ENCODE results near the gene CYLD. TPM values are rescaled to one million over a fixed set of nuclear protein-coding genes. Genes with fewer than 3 reads are reported as not detected.

The CYLD gene
- total RNA-seq, 2 experiments from 2014 or later: 360 to 373 TPM

DNA sequence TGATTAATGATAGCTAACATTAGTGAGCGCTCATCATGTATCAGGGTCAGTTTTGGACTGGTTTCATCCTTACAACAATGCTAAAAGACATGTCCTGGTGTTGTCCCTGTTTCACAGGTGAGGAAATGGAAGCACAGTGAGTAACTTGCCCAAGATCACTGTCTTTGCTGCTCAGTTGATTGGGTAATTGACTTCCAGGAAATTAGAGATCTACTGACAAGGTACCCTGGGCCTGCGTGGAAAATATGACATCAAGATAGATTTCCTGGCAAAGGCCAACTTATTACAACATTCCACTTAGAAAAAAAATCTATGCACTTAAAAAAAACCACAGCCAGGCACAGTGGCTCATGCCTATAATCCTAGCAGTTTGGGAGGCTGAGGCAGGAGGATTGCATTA, 96.3 kb downstream of the CYLD start:
- no peak overlapping the region for H3K27ac Mint-ChIP-seq

GRCh38 chr16:50838885-50839284, 97.0 kb downstream of the CYLD start:
- TF ChIP-seq, protein P1, sequence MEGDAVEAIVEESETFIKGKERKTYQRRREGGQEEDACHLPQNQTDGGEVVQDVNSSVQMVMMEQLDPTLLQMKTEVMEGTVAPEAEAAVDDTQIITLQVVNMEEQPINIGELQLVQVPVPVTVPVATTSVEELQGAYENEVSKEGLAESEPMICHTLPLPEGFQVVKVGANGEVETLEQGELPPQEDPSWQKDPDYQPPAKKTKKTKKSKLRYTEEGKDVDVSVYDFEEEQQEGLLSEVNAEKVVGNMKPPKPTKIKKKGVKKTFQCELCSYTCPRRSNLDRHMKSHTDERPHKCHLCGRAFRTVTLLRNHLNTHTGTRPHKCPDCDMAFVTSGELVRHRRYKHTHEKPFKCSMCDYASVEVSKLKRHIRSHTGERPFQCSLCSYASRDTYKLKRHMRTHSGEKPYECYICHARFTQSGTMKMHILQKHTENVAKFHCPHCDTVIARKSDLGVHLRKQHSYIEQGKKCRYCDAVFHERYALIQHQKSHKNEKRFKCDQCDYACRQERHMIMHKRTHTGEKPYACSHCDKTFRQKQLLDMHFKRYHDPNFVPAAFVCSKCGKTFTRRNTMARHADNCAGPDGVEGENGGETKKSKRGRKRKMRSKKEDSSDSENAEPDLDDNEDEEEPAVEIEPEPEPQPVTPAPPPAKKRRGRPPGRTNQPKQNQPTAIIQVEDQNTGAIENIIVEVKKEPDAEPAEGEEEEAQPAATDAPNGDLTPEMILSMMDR (IDR thresholded peaks at IDR 0.05): no peak
- Mint-ChIP-seq H3K4me1 (ENCODE audit: low read depth) (peaks cover 18% of the 10 kb centered on the region), H3K27me3 (peaks cover 12% of the 10 kb centered on the region), H3K9me3 (no peaks in the 10 kb centered on the region), H3K4me3 (no peak overlapping the region), H3K36me3 (ENCODE audit: low read depth) (no peaks in the 10 kb centered on the region), H3K27ac (no peak overlapping the region)
- ATAC-seq (ENCODE audit: poor library complexity): no peak
- Histone ChIP-seq H3K27ac (ENCODE audit: low read depth in 1 of 2, low read length in 2 of 2) (no peak overlapping the region), H3K27me3 (ENCODE audit: control insufficient read depth in 1 of 2, insufficient read depth in 2 of 2, low read length in 2 of 2) (no peaks in the 10 kb centered on the region), H3K9me3 (ENCODE audit: control insufficient read depth in 1 of 2, insufficient read depth in 1 of 2, low read length in 2 of 2) (peaks cover 0 to 7% of the 10 kb centered on the region in 2 experiments), H3K4me1 (ENCODE audit: insufficient read depth, low read length) (peaks cover 12% of the 10 kb centered on the region), H3K36me3 (ENCODE audit: insufficient read depth, low read length) (no peaks in the 10 kb centered on the region), H3K4me3 (ENCODE audit: low read length) (no peak overlapping the region)
- no peak for DNase-seq
- CTCF ChIA-PET: no interaction called here
- POLR2A ChIA-PET: no interaction called here
- intact Hi-C loops (cut with DNase I, micrococcal nuclease): no loop called here

More for the DNA sequence above, 96.3 kb downstream of the CYLD start:
- peaks cover 0 to 7% of the 10 kb centered on the region in 2 experiments for H3K9me3 ChIP-seq (ENCODE audit: control insufficient read depth in 1 of 2, insufficient read depth in 1 of 2, low read length in 2 of 2)
- TF ChIP-seq, protein P1 (IDR thresholded peaks at IDR 0.05): no peak
- POLR2A ChIA-PET: no interaction called here
- no peak overlapping the region for H3K4me3 Mint-ChIP-seq
- H3K4me1 Mint-ChIP-seq (ENCODE audit: low read depth): peaks cover 18% of the 10 kb centered on the region
- no peak for DNase-seq
- CTCF ChIA-PET: no interaction called here
- H3K27me3 Mint-ChIP-seq: peaks cover 14% of the 10 kb centered on the region
- no peaks in the 10 kb centered on the region for H3K36me3 ChIP-seq (ENCODE audit: insufficient read depth, low read length)
- H3K27me3 ChIP-seq (ENCODE audit: control insufficient read depth in 1 of 2, insufficient read depth in 2 of 2, low read length in 2 of 2): no peaks in the 10 kb centered on the region
- intact Hi-C loops (cut with DNase I, micrococcal nuclease): no loop called here
- H3K4me1 ChIP-seq (ENCODE audit: insufficient read depth, low read length): peaks cover 12% of the 10 kb centered on the region
- ATAC-seq (ENCODE audit: poor library complexity): no peak
- H3K36me3 Mint-ChIP-seq (ENCODE audit: low read depth): no peaks in the 10 kb centered on the region
- no peaks in the 10 kb centered on the region for H3K9me3 Mint-ChIP-seq
- no peak overlapping the region for H3K27ac ChIP-seq (ENCODE audit: low read depth in 1 of 2, low read length in 2 of 2)
- no peak overlapping the region for H3K4me3 ChIP-seq (ENCODE audit: low read length)

DNA sequence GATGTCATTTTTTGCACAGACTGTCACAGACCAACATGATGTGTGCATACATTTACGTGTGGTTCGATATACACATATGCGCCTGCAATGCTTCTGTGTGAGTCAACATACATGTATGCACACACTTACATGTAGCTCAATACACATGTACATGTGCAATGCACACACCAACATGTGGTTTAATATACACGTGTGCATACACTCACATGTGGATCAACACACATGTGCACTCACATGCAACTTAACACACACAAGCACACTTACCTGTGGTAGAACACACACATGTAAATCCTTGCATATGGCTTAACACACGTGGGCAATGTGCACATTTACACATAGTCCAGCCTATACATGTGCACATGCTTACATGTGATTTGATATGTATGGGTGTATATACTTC, 97.5 kb downstream of the CYLD start:
- peaks cover 12% of the 10 kb centered on the region for H3K4me1 ChIP-seq (ENCODE audit: insufficient read depth, low read length)
- Mint-ChIP-seq H3K36me3 (ENCODE audit: low read depth) (no peaks in the 10 kb centered on the region), H3K27me3 (peaks cover 7% of the 10 kb centered on the region), H3K27ac (no peak overlapping the region), H3K4me3 (no peak overlapping the region), H3K4me1 (ENCODE audit: low read depth) (peaks cover 18% of the 10 kb centered on the region), H3K9me3 (no peaks in the 10 kb centered on the region)
- H3K27me3 ChIP-seq (ENCODE audit: control insufficient read depth in 1 of 2, insufficient read depth in 2 of 2, low read length in 2 of 2): no peaks in the 10 kb centered on the region
- H3K4me3 ChIP-seq (ENCODE audit: low read length): no peak overlapping the region
- no peaks in the 10 kb centered on the region for H3K36me3 ChIP-seq (ENCODE audit: insufficient read depth, low read length)
- H3K27ac ChIP-seq (ENCODE audit: low read depth in 1 of 2, low read length in 2 of 2): no peak overlapping the region
- peaks cover 0 to 7% of the 10 kb centered on the region in 2 experiments for H3K9me3 ChIP-seq (ENCODE audit: control insufficient read depth in 1 of 2, insufficient read depth in 1 of 2, low read length in 2 of 2)
- no peak for DNase-seq
- intact Hi-C loops (cut with DNase I, micrococcal nuclease): no loop called here
- POLR2A ChIA-PET: no interaction called here
- CTCF ChIA-PET: no interaction called here
- ATAC-seq (ENCODE audit: poor library complexity): no peak
- TF ChIP-seq, protein P1 (IDR thresholded peaks at IDR 0.05): no peak

Measured in CD4-positive, alpha-beta T cell (primary cell).